H9 (cell line): Measurements from ENCODE around the gene LZTR1. TPM values are rescaled to one million over a fixed set of nuclear protein-coding genes. Genes with fewer than 3 reads are reported as not detected.
"Not testable (repeated sequence)": the region's sequence is repeated elsewhere in the genome, so short reads cannot be mapped to it uniquely, and the experiment has no call there.

Experiments used
- DNase-seq: peaks from one replicate; pipeline ENCODE4 v3.0.0-alpha.2; 2017
- H2AFZ ChIP-seq: one replicate; pipeline ENCODE4 v1.6.1; 2013; ENCODE audit warnings: mild to moderate bottlenecking, low read length, control low read depth, moderate library complexity
- H2AK5ac ChIP-seq: 2 replicates; pipeline ENCODE4 v1.6.1; 2013; ENCODE audit warnings: low read length, control low read depth, mixed read lengths; ENCODE audit not compliant: insufficient read length
- H2BK120ac ChIP-seq: one replicate; pipeline ENCODE4 v1.6.1; 2013; ENCODE audit warnings: low read depth, mild to moderate bottlenecking, low read length, control low read depth, inconsistent platforms; ENCODE audit not compliant: poor library complexity, severe bottlenecking
- H2BK12ac ChIP-seq: 2 replicates; pipeline ENCODE4 v1.6.1; 2013; ENCODE audit warnings: low read length, control low read depth, mixed read lengths, low read depth; ENCODE audit not compliant: insufficient read length
- H2BK15ac ChIP-seq: 2 replicates; pipeline ENCODE4 v1.6.1; 2013; ENCODE audit warnings: low read depth, low read length, control low read depth
- H2BK20ac ChIP-seq: one replicate; pipeline ENCODE4 v1.6.1; 2013; ENCODE audit warnings: low read depth, mild to moderate bottlenecking, low read length, control low read depth, inconsistent platforms; ENCODE audit not compliant: poor library complexity, severe bottlenecking
- H2BK5ac ChIP-seq: 2 replicates; pipeline ENCODE4 v1.6.1; 2013; ENCODE audit warnings: low read length, control low read depth, mixed read lengths; ENCODE audit not compliant: insufficient read length
- H3K14ac ChIP-seq: 2 replicates; pipeline ENCODE4 v1.6.1; 2013; ENCODE audit warnings: low read length, control low read depth; ENCODE audit not compliant: insufficient read depth
- H3K18ac ChIP-seq: 2 replicates; pipeline ENCODE4 v1.6.1; 2013; ENCODE audit warnings: low read depth, mild to moderate bottlenecking, mixed read lengths, low read length, control low read depth; ENCODE audit not compliant: insufficient read length
- H3K23ac ChIP-seq: 2 replicates; pipeline ENCODE4 v1.6.1; 2013; ENCODE audit warnings: low read length, control low read depth, mixed read lengths, low read depth; ENCODE audit not compliant: insufficient read length
- H3K23me2 ChIP-seq: 2 replicates; pipeline ENCODE4 v1.6.1; 2013; ENCODE audit warnings: low read depth, mild to moderate bottlenecking, mixed read lengths, low read length, control low read depth; ENCODE audit not compliant: insufficient read length, poor library complexity, severe bottlenecking
- H3K27ac ChIP-seq: 2 replicates; pipeline ENCODE4 v1.5.1; 2013; ENCODE audit warnings: low read length, control low read depth, mixed read lengths, low read depth; ENCODE audit not compliant: insufficient read length
- H3K27me3 ChIP-seq: 2 replicates; pipeline ENCODE4 v1.6.1; 2013; ENCODE audit warnings: low read length, control low read depth, inconsistent platforms; ENCODE audit not compliant: insufficient read depth
- H3K4ac ChIP-seq: 2 replicates; pipeline ENCODE4 v1.6.1; 2013; ENCODE audit warnings: low read depth, mild to moderate bottlenecking, control low read depth, inconsistent platforms, low read length, moderate library complexity
- H3K4me1 ChIP-seq: 2 replicates; pipeline ENCODE4 v1.6.1; 2013; ENCODE audit warnings: low read length, control low read depth, inconsistent platforms; ENCODE audit not compliant: insufficient read depth
- H3K4me2 ChIP-seq: 2 replicates; pipeline ENCODE4 v1.6.1; 2013; ENCODE audit warnings: low read length, control low read depth, mixed read lengths; ENCODE audit not compliant: insufficient read length, insufficient read depth
- H3K56ac ChIP-seq: 2 replicates; pipeline ENCODE4 v1.6.1; 2013; ENCODE audit warnings: low read depth, mild to moderate bottlenecking, mixed read lengths, low read length, control low read depth; ENCODE audit not compliant: insufficient read length
- H3K79me1 ChIP-seq: 2 replicates; pipeline ENCODE4 v1.6.1; 2013; ENCODE audit warnings: low read depth, mild to moderate bottlenecking, moderate library complexity, low read length, control low read depth, inconsistent platforms; ENCODE audit not compliant: insufficient read depth, poor library complexity, severe bottlenecking
- H3K79me2 ChIP-seq: 2 replicates; pipeline ENCODE4 v1.6.1; 2013; ENCODE audit warnings: low read length, control low read depth, inconsistent platforms; ENCODE audit not compliant: insufficient read depth
- H3K9ac ChIP-seq: 2 replicates; pipeline ENCODE4 v1.6.1; 2013; ENCODE audit warnings: low read length, control low read depth, mixed read lengths; ENCODE audit not compliant: insufficient read length; ENCODE audit errors: extremely low read depth
- H3K9me3 ChIP-seq: one replicate; pipeline ENCODE4 v1.6.1; 2013; ENCODE audit warnings: low read depth, low read length, inconsistent platforms; ENCODE audit not compliant: control insufficient read depth
- H3T11ph ChIP-seq: one replicate; pipeline ENCODE4 v1.6.1; 2013; ENCODE audit warnings: mild to moderate bottlenecking, low read length, control low read depth, inconsistent platforms
- H4K20me1 ChIP-seq: one replicate; pipeline ENCODE4 v1.6.1; 2013; ENCODE audit not compliant: control insufficient read depth, insufficient read length, insufficient read depth
- H4K5ac ChIP-seq: 2 replicates; pipeline ENCODE4 v1.6.1; 2013; ENCODE audit warnings: low read depth, mild to moderate bottlenecking, mixed read lengths, low read length, control low read depth; ENCODE audit not compliant: insufficient read length
- H4K8ac ChIP-seq: replicated peaks from 2 replicates; pipeline ENCODE4 v1.6.1; 2013; ENCODE audit warnings: low read length, control low read depth, mixed read lengths, low read depth; ENCODE audit not compliant: insufficient read length
- H4K91ac ChIP-seq: 2 replicates; pipeline ENCODE4 v1.6.1; 2013; ENCODE audit warnings: low read depth, mild to moderate bottlenecking, moderate library complexity, mixed read lengths, low read length, control low read depth; ENCODE audit not compliant: insufficient read length
- H3K27ac Mint-ChIP-seq, 3 experiments: 2 replicates in 2 of 3; 3 replicates in 1 of 3; pipeline ENCODE4 v1.8.0; 2020 to 2021; ENCODE audit warnings: mixed read lengths in 3 of 3, mild to moderate bottlenecking in 1 of 3, moderate library complexity in 1 of 3
- H3K27me3 Mint-ChIP-seq: 2 replicates; pipeline ENCODE4 v1.8.0; 2021; ENCODE audit warnings: low read depth, mild to moderate bottlenecking, moderate library complexity, mixed read lengths
- H3K36me3 Mint-ChIP-seq, 3 experiments: 2 replicates in 2 of 3; 3 replicates in 1 of 3; pipeline ENCODE4 v1.8.0; 2020 to 2021; ENCODE audit warnings: low read depth in 3 of 3, mixed read lengths in 3 of 3; ENCODE audit not compliant: insufficient read depth in 1 of 3
- H3K4me1 Mint-ChIP-seq, 2 experiments: 2 replicates each; pipeline ENCODE4 v1.8.0; 2020; ENCODE audit warnings: mixed read lengths in 2 of 2
- H3K4me3 Mint-ChIP-seq, 2 experiments: 2 replicates in 1 of 2; 3 replicates in 1 of 2; pipeline ENCODE4 v1.8.0; 2020 to 2021; ENCODE audit warnings: mild to moderate bottlenecking in 2 of 2, mixed read lengths in 2 of 2, moderate library complexity in 1 of 2
- H3K9me3 Mint-ChIP-seq, 2 experiments: 2 replicates in 1 of 2; 3 replicates in 1 of 2; pipeline ENCODE4 v1.8.0; 2020; ENCODE audit warnings: mild to moderate bottlenecking in 2 of 2, mixed read lengths in 2 of 2, moderate library complexity in 1 of 2
- WGBS: extraction: QIAGEN DNeasy Blood & Tissue Kit; methylation state at CpG from one replicate; pipeline ENCODE4 v1.1.7; 2013; ENCODE audit warnings: missing lambda C conversion rate, low lambda C conversion rate, mixed read lengths; ENCODE audit not compliant: insufficient read length; ENCODE audit errors: extremely low coverage; 5-methylcytosine and 5-hydroxymethylcytosine counted together
- total RNA-seq: library from RNA; stranded (reverse); gene quantifications from 2 replicates; pipeline ENCODE4 v1.2.1, GENCODE V29; 2021
- TF ChIP-seq, protein P1 (sequence below): fragments of 200-600 bp; sonication (generic); conservative IDR thresholded peaks from 3 replicates; pipeline ENCODE4 v1.8.0; 2021; ENCODE audit warnings: antibody characterized with exemption, mild to moderate bottlenecking

The LZTR1 gene
- total RNA-seq, 1 experiment from 2014 or later, result 47.0 TPM

GRCh38 chr22:21038405-21038804 lies 56.3 kb downstream of the LZTR1 start:
- Histone ChIP-seq H3K23me2 (no peaks in the 10 kb centered on the region), H3K79me1 (no peaks in the 10 kb centered on the region), H3K9ac (no peak overlapping the region), H3K4me1 (no peaks in the 10 kb centered on the region), H4K8ac (no peak overlapping the region), H3K4ac (no peak overlapping the region), H3K79me2 (no peaks in the 10 kb centered on the region), H2BK20ac (no peak overlapping the region), H3K27ac (no peak overlapping the region), H3K27me3 (no peaks in the 10 kb centered on the region; the same call in 1 of the 2 replicates), H3K56ac (no peak overlapping the region), H2BK12ac (no peak overlapping the region), H3T11ph (no peak overlapping the region), H3K9me3 (no peaks in the 10 kb centered on the region), H3K18ac (no peak overlapping the region), H2BK5ac (no peak overlapping the region), H3K14ac (no peak overlapping the region), H2BK15ac (no peak overlapping the region), H4K5ac (no peak overlapping the region), H2BK120ac (no peak overlapping the region), H3K23ac (no peak overlapping the region), H2AFZ (no peak overlapping the region), H2AK5ac (no peak overlapping the region), H3K4me2 (no peak overlapping the region), H4K20me1 (no peaks in the 10 kb centered on the region), H4K91ac (no peak overlapping the region)
- no peak overlapping the region for H3K27ac Mint-ChIP-seq
- no peaks in the 10 kb centered on the region for H3K4me1 Mint-ChIP-seq
- H3K9me3 Mint-ChIP-seq, result no peaks in the 10 kb centered on the region
- no peak overlapping the region for H3K4me3 Mint-ChIP-seq
- TF ChIP-seq, protein P1, sequence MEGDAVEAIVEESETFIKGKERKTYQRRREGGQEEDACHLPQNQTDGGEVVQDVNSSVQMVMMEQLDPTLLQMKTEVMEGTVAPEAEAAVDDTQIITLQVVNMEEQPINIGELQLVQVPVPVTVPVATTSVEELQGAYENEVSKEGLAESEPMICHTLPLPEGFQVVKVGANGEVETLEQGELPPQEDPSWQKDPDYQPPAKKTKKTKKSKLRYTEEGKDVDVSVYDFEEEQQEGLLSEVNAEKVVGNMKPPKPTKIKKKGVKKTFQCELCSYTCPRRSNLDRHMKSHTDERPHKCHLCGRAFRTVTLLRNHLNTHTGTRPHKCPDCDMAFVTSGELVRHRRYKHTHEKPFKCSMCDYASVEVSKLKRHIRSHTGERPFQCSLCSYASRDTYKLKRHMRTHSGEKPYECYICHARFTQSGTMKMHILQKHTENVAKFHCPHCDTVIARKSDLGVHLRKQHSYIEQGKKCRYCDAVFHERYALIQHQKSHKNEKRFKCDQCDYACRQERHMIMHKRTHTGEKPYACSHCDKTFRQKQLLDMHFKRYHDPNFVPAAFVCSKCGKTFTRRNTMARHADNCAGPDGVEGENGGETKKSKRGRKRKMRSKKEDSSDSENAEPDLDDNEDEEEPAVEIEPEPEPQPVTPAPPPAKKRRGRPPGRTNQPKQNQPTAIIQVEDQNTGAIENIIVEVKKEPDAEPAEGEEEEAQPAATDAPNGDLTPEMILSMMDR, result no peak
- H3K36me3 Mint-ChIP-seq, result no peaks in the 10 kb centered on the region
- WGBS, result no CpG with 5 or more reads among the region's 2 CpGs
- H3K27me3 Mint-ChIP-seq, result peaks cover 20% of the 10 kb centered on the region
- DNase-seq, result no peak

GRCh38 chr22:21039158-21039557 lies 57.1 kb downstream of the LZTR1 start:
- not testable (repeated sequence) for H4K5ac ChIP-seq, H3K36me3 Mint-ChIP-seq, H4K8ac ChIP-seq, H3K4me1 Mint-ChIP-seq, H3T11ph ChIP-seq, H4K20me1 ChIP-seq, H2BK15ac ChIP-seq, H3K27ac ChIP-seq, H2BK5ac ChIP-seq, H3K79me2 ChIP-seq, H2BK12ac ChIP-seq, H3K4me1 ChIP-seq, H3K9me3 ChIP-seq, H3K14ac ChIP-seq, H3K9ac ChIP-seq, H3K9me3 Mint-ChIP-seq, H2AFZ ChIP-seq, H3K23ac ChIP-seq, H3K79me1 ChIP-seq, H2AK5ac ChIP-seq, H2BK20ac ChIP-seq, H4K91ac ChIP-seq, H2BK120ac ChIP-seq, H3K4ac ChIP-seq, H3K56ac ChIP-seq, DNase-seq, H3K18ac ChIP-seq, H3K27me3 ChIP-seq, H3K23me2 ChIP-seq, H3K4me2 ChIP-seq, H3K4me3 Mint-ChIP-seq, H3K27ac Mint-ChIP-seq
- no CpG with 5 or more reads among the region's 5 CpGs for WGBS
- peaks cover 21% of the 10 kb centered on the region for H3K27me3 Mint-ChIP-seq
